ENCODE measurements around the gene PRR29. TPM values are rescaled to one million over a fixed set of nuclear protein-coding genes. Genes with fewer than 3 reads are reported as not detected.
"Not testable (repeated sequence)": the region's sequence is repeated elsewhere in the genome, so short reads cannot be mapped to it uniquely, and the experiment has no call there.

PRR29 gene
- total RNA-seq, 2 experiments from 2014 or later, result 12.0 to 15.1 TPM

- peaks cover 6% of the 10 kb centered on the region for H3K36me3 Mint-ChIP-seq (ENCODE audit: low read depth)
- peaks cover 10% of the 10 kb centered on the region for H3K9me3 Mint-ChIP-seq
- peaks cover 16% of the 10 kb centered on the region for H3K4me1 Mint-ChIP-seq
- ChIA-PET CTCF (interaction anchor here (0.9 kb wide), 1 partner anchor 51 kb away, joined by 3 read pairs; no protein-coding TSS in a partner anchor), POLR2A (interaction anchor here (1.1 to 1.6 kb wide), 3 partner anchors 11 to 38 kb away, joined by 3 to 5 read pairs (median 4); no protein-coding TSS in a partner anchor)
- no peak overlapping the region for H3K27ac Mint-ChIP-seq
- DNase-seq, result no peak
- no peak overlapping the region for H3K4me3 Mint-ChIP-seq
- H3K27me3 Mint-ChIP-seq, result peaks cover 10% of the 10 kb centered on the region
These were observed 19.6 kb upstream of the PRR29 start for GRCh38 chr17:63978272-63979200.

DNA sequence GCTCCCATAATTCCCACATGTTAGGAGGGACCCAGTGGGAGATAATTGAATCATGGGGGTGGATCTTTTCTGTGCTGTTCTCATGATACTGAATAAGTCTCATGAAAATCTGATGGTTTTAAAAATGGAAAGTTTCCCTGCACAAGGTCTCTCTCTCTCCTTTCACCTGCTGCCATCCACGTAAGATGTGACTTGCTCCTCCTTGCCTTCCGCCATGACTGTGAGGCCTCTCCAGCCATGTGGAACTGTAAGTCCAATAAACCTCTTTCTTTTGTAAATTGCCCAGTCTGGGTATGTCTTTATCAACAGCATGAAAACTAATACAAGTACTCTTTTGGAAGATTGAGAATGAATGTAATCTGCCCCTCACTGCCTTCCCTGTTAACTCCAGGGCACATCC, 15.5 kb upstream of the PRR29 start:
- H3K4me3 Mint-ChIP-seq; DNase-seq; H3K27me3 Mint-ChIP-seq; CTCF ChIA-PET; H3K27ac Mint-ChIP-seq; H3K36me3 Mint-ChIP-seq (ENCODE audit: low read depth): not testable (repeated sequence)
- H3K4me1 Mint-ChIP-seq, result peaks cover 30% of the 10 kb centered on the region
- POLR2A ChIA-PET, result interaction anchor here (0.9 to 1.4 kb wide), 2 partner anchors 11 to 42 kb away, joined by 3 to 5 read pairs; no protein-coding TSS in a partner anchor
- H3K9me3 Mint-ChIP-seq, result peaks cover 10% of the 10 kb centered on the region

DNA sequence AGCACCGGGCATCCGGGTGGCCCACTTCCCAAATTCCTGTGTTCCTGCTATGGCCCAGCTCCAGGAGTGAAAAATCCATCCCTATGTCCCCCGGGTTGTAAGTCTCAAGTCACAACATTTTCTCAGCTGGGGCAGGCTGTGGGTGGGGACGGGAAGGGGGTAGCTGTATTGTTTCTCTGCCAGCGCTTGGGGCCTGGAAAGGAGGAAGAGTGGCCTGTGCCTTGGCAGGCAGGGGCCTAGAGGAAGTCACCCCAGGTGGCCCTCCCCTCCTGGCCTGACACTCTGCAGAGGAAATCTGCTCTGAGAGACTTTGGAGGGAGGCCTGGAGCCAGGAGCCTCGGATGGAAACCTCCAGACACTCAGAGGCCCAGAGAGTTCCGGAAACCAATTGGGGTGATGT, 14.8 kb upstream of the PRR29 start:
- POLR2A ChIA-PET, result interaction anchor here (0.9 to 1.4 kb wide), 2 partner anchors 11 to 41 kb away, joined by 3 to 5 read pairs; no protein-coding TSS in a partner anchor
- Mint-ChIP-seq H3K36me3 (ENCODE audit: low read depth) (peaks cover 6% of the 10 kb centered on the region), H3K27ac (no peak overlapping the region), H3K9me3 (peaks cover 10% of the 10 kb centered on the region), H3K4me3 (no peak overlapping the region), H3K4me1 (peaks cover 31% of the 10 kb centered on the region), H3K27me3 (no peaks in the 10 kb centered on the region)
- DNase-seq, result no peak
- CTCF ChIA-PET, result no interaction called here

GRCh38 chr17:63984236-63984635, 13.9 kb upstream of the PRR29 start:
- Mint-ChIP-seq H3K36me3 (ENCODE audit: low read depth) (peaks cover 6% of the 10 kb centered on the region), H3K27me3 (no peaks in the 10 kb centered on the region), H3K27ac (no peak overlapping the region), H3K4me1 (peaks cover 31% of the 10 kb centered on the region), H3K4me3 (no peak overlapping the region), H3K9me3 (peaks cover 10% of the 10 kb centered on the region)
- ChIA-PET CTCF (interaction anchor here (0.9 to 2.9 kb wide), 7 partner anchors 10 to 162 kb away, joined by 3 to 24 read pairs (median 6); partner anchors contain the start of genes GH1 and PRR29), POLR2A (interaction anchor here (0.6 to 3.9 kb wide), 8 partner anchors 13 to 162 kb away, joined by 3 to 22 read pairs (median 6); partner anchors contain the start of genes CD79B, GH1, ICAM2 and PRR29)
- DNase-seq, result no peak

- POLR2A ChIA-PET, result interaction anchor here (0.8 to 3.9 kb wide), 15 partner anchors 9 to 161 kb away, joined by 3 to 22 read pairs (median 6); partner anchors contain the start of genes CD79B, GH1, ICAM2 and PRR29
- H3K4me3 Mint-ChIP-seq, result no peak overlapping the region
These were observed 13.3 kb upstream of the PRR29 start for GRCh38 chr17:63984651-63985386.

GRCh38 chr17:63985387-63986140, 12.6 kb upstream of the PRR29 start:
- Mint-ChIP-seq H3K27me3 (no peaks in the 10 kb centered on the region), H3K27ac (peak overlapping the region; percentile 85), H3K4me3 (no peak overlapping the region), H3K9me3 (peaks cover 10% of the 10 kb centered on the region), H3K36me3 (ENCODE audit: low read depth) (peaks cover 6% of the 10 kb centered on the region), H3K4me1 (peaks cover 43% of the 10 kb centered on the region)
- POLR2A ChIA-PET, result interaction anchor here (0.8 to 3.9 kb wide), 15 partner anchors 8 to 160 kb away, joined by 3 to 22 read pairs (median 6); partner anchors contain the start of genes CD79B, GH1, ICAM2 and PRR29
- no peak for DNase-seq
- CTCF ChIA-PET, result interaction anchor here (0.8 to 3.2 kb wide), 16 partner anchors 8 to 160 kb away, joined by 3 to 24 read pairs (median 5); partner anchors contain the start of genes GH1 and ICAM2

More at GRCh38 chr17:63984651-63985386, 13.3 kb upstream of the PRR29 start:
- Mint-ChIP-seq H3K36me3 (ENCODE audit: low read depth) (peaks cover 6% of the 10 kb centered on the region), H3K4me1 (peaks cover 35% of the 10 kb centered on the region), H3K27ac (peak overlapping the region; percentile 85), H3K9me3 (peaks cover 10% of the 10 kb centered on the region), H3K27me3 (no peaks in the 10 kb centered on the region)
- CTCF ChIA-PET, result interaction anchor here (0.9 to 3.2 kb wide), 13 partner anchors 9 to 161 kb away, joined by 3 to 24 read pairs (median 6); partner anchors contain the start of genes GH1, ICAM2 and PRR29
- peak; percentile 79 for DNase-seq

DNA sequence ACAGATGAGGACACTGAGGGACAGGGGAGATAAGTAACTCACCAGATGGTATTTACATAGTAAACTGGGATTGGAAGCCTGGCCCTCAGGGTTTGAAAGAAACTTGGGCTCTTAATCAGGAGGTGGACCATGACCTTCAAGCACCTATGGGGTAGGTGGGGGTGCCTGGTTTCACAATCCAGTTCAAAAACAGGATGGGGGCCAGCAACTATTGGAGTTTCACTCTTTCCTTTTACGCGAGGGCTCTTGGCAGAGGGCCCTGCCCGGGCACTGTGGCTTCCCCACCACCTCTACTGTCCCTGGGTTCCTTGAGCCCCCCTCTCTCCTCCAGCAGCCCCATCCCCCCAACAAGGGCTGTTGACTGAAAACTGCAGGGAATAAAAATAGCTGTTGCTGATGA, 11.3 kb upstream of the PRR29 start:
- Mint-ChIP-seq H3K4me3 (no peak overlapping the region), H3K36me3 (ENCODE audit: low read depth) (peaks cover 6% of the 10 kb centered on the region), H3K27me3 (peaks cover 2% of the 10 kb centered on the region), H3K9me3 (peaks cover 8% of the 10 kb centered on the region), H3K4me1 (peaks cover 54% of the 10 kb centered on the region), H3K27ac (peak overlapping the region; percentile 47)
- ChIA-PET CTCF (interaction anchor here (0.5 to 3.2 kb wide), 8 partner anchors 33 to 147 kb away, joined by 3 to 24 read pairs (median 8); partner anchors contain the start of genes GH1 and ICAM2), POLR2A (interaction anchor here (0.7 to 3.9 kb wide), 7 partner anchors 10 to 159 kb away, joined by 3 to 22 read pairs (median 10); partner anchors contain the start of genes ICAM2 and PRR29)
- DNase-seq, result no peak

- Mint-ChIP-seq H3K27me3 (peaks cover 2% of the 10 kb centered on the region), H3K27ac (no peak overlapping the region), H3K4me3 (no peak overlapping the region), H3K9me3 (peaks cover 4% of the 10 kb centered on the region), H3K4me1 (peaks cover 60% of the 10 kb centered on the region), H3K36me3 (ENCODE audit: low read depth) (peaks cover 6% of the 10 kb centered on the region)
- CTCF ChIA-PET, result interaction anchor here (0.5 to 3.2 kb wide), 4 partner anchors 41 to 139 kb away, joined by 3 to 21 read pairs (median 4); no protein-coding TSS in a partner anchor
- no peak for DNase-seq
- POLR2A ChIA-PET, result interaction anchor here (0.7 to 3.9 kb wide), 6 partner anchors 9 to 158 kb away, joined by 3 to 22 read pairs (median 4); partner anchors contain the start of gene PRR29
These were observed 10.7 kb upstream of the PRR29 start for GRCh38 chr17:63987221-63988126.

- peaks cover 2% of the 10 kb centered on the region for H3K27me3 Mint-ChIP-seq
- CTCF ChIA-PET, result interaction anchor here (1.6 to 3.2 kb wide), 2 partner anchors 42 to 69 kb away, joined by 5 to 21 read pairs; no protein-coding TSS in a partner anchor
- DNase-seq, result no peak
- no peak overlapping the region for H3K27ac Mint-ChIP-seq
- H3K9me3 Mint-ChIP-seq, result no peaks in the 10 kb centered on the region
- POLR2A ChIA-PET, result interaction anchor here (0.9 to 1.4 kb wide), 2 partner anchors 10 to 157 kb away, joined by 3 read pairs; partner anchors contain the start of gene PRR29
- H3K4me3 Mint-ChIP-seq, result no peak overlapping the region
- H3K4me1 Mint-ChIP-seq, result peaks cover 65% of the 10 kb centered on the region
- H3K36me3 Mint-ChIP-seq (ENCODE audit: low read depth), result peaks cover under 1% of the 10 kb centered on the region
These were observed 10.0 kb upstream of the PRR29 start for GRCh38 chr17:63988127-63988478.

DNA sequence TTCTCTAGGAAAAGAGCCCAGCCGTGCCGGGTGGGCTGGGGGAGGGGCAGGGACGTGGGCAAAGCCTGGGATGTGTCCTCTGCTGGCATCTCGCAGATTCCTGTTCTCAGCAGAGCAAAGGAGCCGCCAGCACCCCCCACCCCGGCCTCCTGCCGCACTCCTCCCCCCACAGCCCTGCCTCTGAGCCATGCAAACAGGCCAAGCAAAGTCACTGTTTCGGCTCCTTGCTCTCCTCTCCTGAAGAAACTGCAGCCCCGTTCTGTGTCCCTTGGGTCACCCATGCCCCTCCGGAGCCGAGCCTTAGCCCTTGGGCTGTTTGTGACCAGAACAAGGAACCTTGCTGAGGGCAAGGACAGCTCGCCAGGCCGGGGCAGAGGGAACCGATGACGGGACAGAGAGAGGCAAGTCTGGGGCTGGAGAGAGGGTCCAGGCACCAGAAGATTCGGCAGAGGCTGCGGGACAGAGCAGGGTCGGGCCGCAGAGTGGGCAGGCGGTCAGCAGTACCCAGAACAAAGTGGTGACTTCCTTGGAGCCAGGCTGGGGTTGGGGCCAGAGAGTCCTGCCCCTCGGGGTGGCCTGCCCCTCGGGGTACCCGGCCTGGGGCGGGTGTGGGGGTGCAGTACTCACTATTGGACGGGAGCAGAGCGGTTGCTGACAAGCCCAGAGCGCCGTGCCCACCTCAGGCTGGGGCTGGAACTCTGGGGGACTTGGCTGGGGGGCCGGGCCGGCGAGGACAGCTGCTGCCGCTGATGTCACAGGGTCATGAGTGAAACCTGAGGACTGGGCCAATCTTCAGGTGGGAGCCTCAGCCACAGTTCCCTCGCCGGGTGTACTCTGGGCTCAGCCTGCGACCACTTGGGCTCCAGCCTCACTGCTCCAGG, 9.2 kb upstream of the PRR29 start:
- no peak overlapping the region for H3K27ac Mint-ChIP-seq
- peaks cover 2% of the 10 kb centered on the region for H3K36me3 Mint-ChIP-seq (ENCODE audit: low read depth)
- CTCF ChIA-PET, result interaction anchor here (0.6 to 2.1 kb wide), 4 partner anchors 36 to 70 kb away, joined by 4 to 32 read pairs (median 9); partner anchors contain the start of gene GH1
- DNase-seq, result no peak
- H3K4me1 Mint-ChIP-seq, result peaks cover 72% of the 10 kb centered on the region
- no peaks in the 10 kb centered on the region for H3K9me3 Mint-ChIP-seq
- no peak overlapping the region for H3K4me3 Mint-ChIP-seq
- peaks cover 2% of the 10 kb centered on the region for H3K27me3 Mint-ChIP-seq
- POLR2A ChIA-PET, result interaction anchor here (1.1 to 3.5 kb wide), 4 partner anchors 9 to 38 kb away, joined by 3 to 18 read pairs (median 4); partner anchors contain the start of genes ICAM2 and PRR29
